HL-60 (cell line): ENCODE measurements around the gene CARD14.

Experiments used
- DNase-seq, 2 experiments: peaks; one replicate each; pipeline ENCODE4 v3.0.0-alpha.2; 2010 to 2020; ENCODE audit warnings: low read depth in 1 of 2, low spot score in 1 of 2
- H3K27ac ChIP-seq: fragments of 250-450 bp; sonication (Bioruptor Pico); replicated peaks from 2 replicates; pipeline ENCODE4 v1.5.1; 2020; ENCODE audit warnings: mild to moderate bottlenecking, moderate library complexity
- H3K27me3 ChIP-seq: fragments of 250-450 bp; sonication (Bioruptor Pico); 2 replicates; pipeline ENCODE4 v1.5.1; 2021; ENCODE audit warnings: mild to moderate bottlenecking, moderate library complexity; ENCODE audit not compliant: insufficient read depth, poor library complexity, severe bottlenecking
- H3K4me3 ChIP-seq: replicated peaks from 2 replicates; pipeline ENCODE4 v1.5.1; 2011; ENCODE audit warnings: mild to moderate bottlenecking, control low read depth, low read length; ENCODE audit not compliant: insufficient read depth
- CTCF ChIP-seq: IDR thresholded peaks from one replicate; pipeline ENCODE4 v1.5.1; 2011; ENCODE audit warnings: low read length, control low read depth, inconsistent platforms; ENCODE audit not compliant: insufficient read depth
- GABPA ChIP-seq: IDR thresholded peaks from 2 replicates; pipeline ENCODE4 v1.6.1; 2012; ENCODE audit warnings: low read depth
- POLR2AphosphoS5 ChIP-seq: IDR thresholded peaks from 2 replicates; pipeline ENCODE4 v1.6.1; 2012; ENCODE audit warnings: low read depth
- REST ChIP-seq: IDR thresholded peaks from 2 replicates; pipeline ENCODE4 v1.6.1; 2012; ENCODE audit warnings: low read depth; ENCODE audit not compliant: insufficient replicate concordance
- SPI1 ChIP-seq: IDR thresholded peaks from 2 replicates; pipeline ENCODE4 v1.6.1; 2012; ENCODE audit warnings: low read depth, mild to moderate bottlenecking, borderline replicate concordance

The CARD14 gene

GRCh38 chr17:80252871-80253270 is 83.0 kb downstream of the CARD14 start:
- Histone ChIP-seq H3K27me3 (no peaks in the 10 kb centered on the region), H3K27ac (no peak overlapping the region), H3K4me3 (no peak overlapping the region)
- peak; percentile 39 to 70 for DNase-seq
- no peak for TF ChIP-seq SPI1
- TF ChIP-seq CTCF: peak; percentile 15

GRCh38 chr17:80253631-80254395 is 84.0 kb downstream of the CARD14 start:
- TF ChIP-seq POLR2AphosphoS5: no peak
- TF ChIP-seq GABPA: no peak
- TF ChIP-seq SPI1: no peak
- no peak for TF ChIP-seq REST
- TF ChIP-seq CTCF: no peak
- Histone ChIP-seq H3K4me3 (no peak overlapping the region), H3K27ac (no peak overlapping the region), H3K27me3 (no peaks in the 10 kb centered on the region)
- no peak for DNase-seq

GRCh38 chr17:80254396-80255251 is 84.8 kb downstream of the CARD14 start:
- H3K27ac ChIP-seq: no peak overlapping the region
- peak; percentile 25 to 50 for DNase-seq
- no peak for TF ChIP-seq SPI1
- H3K27me3 ChIP-seq: no peaks in the 10 kb centered on the region
- no peak overlapping the region for H3K4me3 ChIP-seq

- Histone ChIP-seq H3K27me3 (no peaks in the 10 kb centered on the region), H3K27ac (no peak overlapping the region), H3K4me3 (no peak overlapping the region)
- DNase-seq: no peak
- TF ChIP-seq CTCF (no peak), GABPA (no peak), REST (no peak), POLR2AphosphoS5 (no peak), SPI1 (no peak)
Observed at GRCh38 chr17:80256034-80256350, 86.2 kb downstream of the CARD14 start.
